ENCODE measurements around the gene NLGN1.
"Not testable (repeated sequence)": the region's sequence is repeated elsewhere in the genome, so short reads cannot be mapped to it uniquely, and the experiment has no call there.

Gene NLGN1

GRCh38 chr3:173568623-173569022 is 171.1 kb downstream of the NLGN1 start:
- DNase-seq: no peak

GRCh38 chr3:173583496-173583895 is 186.0 kb downstream of the NLGN1 start:
- DNase-seq: no peak

GRCh38 chr3:173584093-173584837 is 186.7 kb downstream of the NLGN1 start:
- no peak for DNase-seq

- no peak for DNase-seq
Measured at GRCh38 chr3:173584838-173585831, 187.6 kb downstream of the NLGN1 start.

GRCh38 chr3:173586166-173586565 is 188.6 kb downstream of the NLGN1 start:
- DNase-seq: no peak

- DNase-seq: no peak
Measured at GRCh38 chr3:173587055-173587454, 189.5 kb downstream of the NLGN1 start.

- no peak for DNase-seq
Measured at GRCh38 chr3:173588556-173588955, 191.0 kb downstream of the NLGN1 start.

- no peak for DNase-seq
Measured at GRCh38 chr3:173589116-173589515, 191.6 kb downstream of the NLGN1 start.

GRCh38 chr3:173591401-173591800 is 193.9 kb downstream of the NLGN1 start:
- no peak for DNase-seq

- DNase-seq: not testable (repeated sequence)
Measured at GRCh38 chr3:173594881-173595280, 197.3 kb downstream of the NLGN1 start.

GRCh38 chr3:173599673-173600072 is 202.1 kb downstream of the NLGN1 start:
- DNase-seq: no peak

- DNase-seq: no peak
Measured at GRCh38 chr3:173614522-173614921, 217.0 kb downstream of the NLGN1 start.

- no peak for DNase-seq
Measured at GRCh38 chr3:173615661-173616060, 218.1 kb downstream of the NLGN1 start.

GRCh38 chr3:173617490-173617889 is 219.9 kb downstream of the NLGN1 start:
- no peak for DNase-seq

GRCh38 chr3:173618148-173618547 is 220.6 kb downstream of the NLGN1 start:
- DNase-seq: no peak

- DNase-seq: no peak
Measured at GRCh38 chr3:173618703-173619102, 221.2 kb downstream of the NLGN1 start.

- DNase-seq: no peak
Measured at GRCh38 chr3:173622166-173622565, 224.6 kb downstream of the NLGN1 start.

GRCh38 chr3:173624086-173624485 is 226.5 kb downstream of the NLGN1 start:
- no peak for DNase-seq

- no peak for DNase-seq
Measured at GRCh38 chr3:173630849-173631248, 233.3 kb downstream of the NLGN1 start.

GRCh38 chr3:173632945-173633344 is 235.4 kb downstream of the NLGN1 start:
- no peak for DNase-seq

- DNase-seq: no peak
Measured at GRCh38 chr3:173635826-173636225, 238.3 kb downstream of the NLGN1 start.

- DNase-seq: no peak
Measured at GRCh38 chr3:173639098-173639497, 241.6 kb downstream of the NLGN1 start.

- DNase-seq: no peak
Measured at GRCh38 chr3:173641696-173642095, 244.2 kb downstream of the NLGN1 start.

Data from bone marrow (tissue), 2 donors.